Ishikawa (cell line): Measurements from ENCODE around the gene LYG1.

ENCODE experiments used
- CREB1 ChIP-seq: IDR thresholded peaks from 2 replicates; pipeline ENCODE4 v1.6.1; 2012; ENCODE audit warnings: low read depth
- EP300 ChIP-seq: IDR thresholded peaks from 2 replicates; pipeline ENCODE4 v1.6.1; 2012; ENCODE audit warnings: borderline replicate concordance
- TAF1 ChIP-seq: IDR thresholded peaks from 2 replicates; pipeline ENCODE4 v1.6.1; 2012; ENCODE audit warnings: low read depth, mild to moderate bottlenecking
- TCF12 ChIP-seq: IDR thresholded peaks from 2 replicates; pipeline ENCODE4 v1.6.1; 2012; ENCODE audit warnings: low read depth

- TF ChIP-seq TAF1 (no peak), TCF12 (no peak), CREB1 (no peak), EP300 (no peak)
These were observed 62.4 kb downstream of the LYG1 start for GRCh38 chr2:99238599-99238998.
